GM12875 (cell line): Measurements from ENCODE around the gene VTA1.
"Not testable (repeated sequence)": the region's sequence is repeated elsewhere in the genome, so short reads cannot be mapped to it uniquely, and the experiment has no call there.

Experiments used
- H3K4me3 ChIP-seq: one replicate; pipeline ENCODE4 v1.5.1; 2011; ENCODE audit warnings: low read depth, low read length, control low read depth
- CTCF ChIP-seq: IDR thresholded peaks from 2 replicates; pipeline ENCODE4 v1.5.1; 2011; ENCODE audit warnings: low read depth, mild to moderate bottlenecking, control low read depth, inconsistent platforms, low read length, moderate library complexity, borderline replicate concordance; ENCODE audit not compliant: insufficient read depth

Gene VTA1

GRCh38 chr6:142121342-142121741 is 25.7 kb upstream of the VTA1 start:
- no peak for TF ChIP-seq CTCF
- H3K4me3 ChIP-seq = no peak overlapping the region

- TF ChIP-seq CTCF = no peak
- H3K4me3 ChIP-seq = no peak overlapping the region
These were observed 16.2 kb upstream of the VTA1 start for GRCh38 chr6:142130814-142131213.

GRCh38 chr6:142132625-142133024 is 14.4 kb upstream of the VTA1 start, which contains the start of gene GJE1:
Gene GJE1, plus strand, starts transcription at chr6:142132925. Its CDS starts 234 bp downstream, at chr6:142133159.
- H3K4me3 ChIP-seq = no peak within 1 kb of the TSS
- TF ChIP-seq CTCF = no peak

GRCh38 chr6:142138876-142139275 is 8.2 kb upstream of the VTA1 start:
- no peak overlapping the region for H3K4me3 ChIP-seq
- no peak for TF ChIP-seq CTCF

GRCh38 chr6:142141531-142141930 is 5.5 kb upstream of the VTA1 start:
- not testable (repeated sequence) for H3K4me3 ChIP-seq

- TF ChIP-seq CTCF = no peak
- no peak overlapping the region for H3K4me3 ChIP-seq
These were observed 5.7 kb downstream of the VTA1 start for GRCh38 chr6:142152746-142153145.

GRCh38 chr6:142153196-142153595 is 6.1 kb downstream of the VTA1 start:
- no peak overlapping the region for H3K4me3 ChIP-seq
- no peak for TF ChIP-seq CTCF

- TF ChIP-seq CTCF = no peak
- H3K4me3 ChIP-seq = no peak overlapping the region
These were observed 7.3 kb downstream of the VTA1 start for GRCh38 chr6:142154336-142154735.
